HepG2 (cell line): Measurements from ENCODE around the gene ZNF445. TPM values are rescaled to one million over a fixed set of nuclear protein-coding genes. Genes with fewer than 3 reads are reported as not detected.

ENCODE experiments used
- DMAP1 ChIP-seq: IDR thresholded peaks from 2 replicates; pipeline ENCODE4 v1.6.1; 2016
- FOSL2 ChIP-seq: sonication (generic); formaldehyde crosslinking; IDR thresholded peaks from 2 replicates; pipeline ENCODE4 v1.4.0; 2020; ENCODE audit warnings: missing genetic modification reagents
- HNF4A ChIP-seq: sonication (generic); formaldehyde crosslinking; IDR thresholded peaks from 2 replicates; pipeline ENCODE4 v1.4.0; 2020; ENCODE audit warnings: missing genetic modification reagents
- NCOR1 ChIP-seq: fragments of 200-600 bp; sonication (generic); IDR thresholded peaks from 2 replicates; pipeline ENCODE4 v1.7.0; 2017; ENCODE audit warnings: antibody characterized with exemption, low read length, borderline replicate concordance
- NFAT5 ChIP-seq: sonication (generic); formaldehyde crosslinking; IDR thresholded peaks from 2 replicates; pipeline ENCODE4 v1.4.0; 2020; ENCODE audit warnings: missing genetic modification reagents
- NONO ChIP-seq, 2 experiments: fragments of 450-650 bp in 1 of 2; sonication (generic) in 1 of 2; formaldehyde crosslinking in 1 of 2; IDR thresholded peaks in 1 of 2; conservative IDR thresholded peaks in 1 of 2; 2 replicates each; pipeline versions ENCODE4 v1.6.1 to v1.8.0; 2017 to 2022; ENCODE audit warnings: mild to moderate bottlenecking in 1 of 2, missing genetic modification reagents in 1 of 2, moderate library complexity in 1 of 2
- NPAS2 ChIP-seq: sonication (generic); formaldehyde crosslinking; IDR thresholded peaks from 2 replicates; pipeline ENCODE4 v1.8.0; 2022; ENCODE audit warnings: mild to moderate bottlenecking, missing genetic modification reagents, borderline replicate concordance
- SKIL ChIP-seq: sonication (generic); formaldehyde crosslinking; IDR thresholded peaks from 2 replicates; pipeline ENCODE4 v1.8.0; 2022; ENCODE audit warnings: missing genetic modification reagents, mild to moderate bottlenecking, moderate library complexity, borderline replicate concordance
- SYNCRIP ChIP-seq: fragments of 200-400 bp; formaldehyde crosslinking; IDR thresholded peaks from 2 replicates; pipeline ENCODE4 v1.6.1; 2018; ENCODE audit warnings: mild to moderate bottlenecking, low read depth, low read length; ENCODE audit not compliant: insufficient read depth
- TBX2 ChIP-seq: sonication (generic); formaldehyde crosslinking; IDR thresholded peaks from 2 replicates; pipeline ENCODE4 v1.5.0; 2020; ENCODE audit warnings: missing genetic modification reagents, mild to moderate bottlenecking, borderline replicate concordance
- TFE3 ChIP-seq: IDR thresholded peaks from 2 replicates; pipeline ENCODE4 v1.6.1; 2016
- USF2 ChIP-seq, 2 experiments: sonication (generic) in 1 of 2; formaldehyde crosslinking in 1 of 2; IDR thresholded peaks; 2 replicates each; pipeline versions ENCODE4 v1.5.1 to v1.6.1; 2011 to 2020; ENCODE audit warnings: borderline replicate concordance in 1 of 2, low read depth in 1 of 2, low read length in 1 of 2, mild to moderate bottlenecking in 1 of 2, missing genetic modification reagents in 1 of 2, moderate library complexity in 1 of 2
- ZBTB42 ChIP-seq: sonication (generic); formaldehyde crosslinking; IDR thresholded peaks from 2 replicates; pipeline ENCODE4 v1.5.0; 2020; ENCODE audit warnings: mild to moderate bottlenecking, missing genetic modification reagents
- ZKSCAN5 ChIP-seq: sonication (generic); formaldehyde crosslinking; IDR thresholded peaks from 2 replicates; pipeline ENCODE4 v1.5.1; 2020; ENCODE audit warnings: mild to moderate bottlenecking, missing genetic modification reagents
- ZNF775 ChIP-seq: sonication (generic); formaldehyde crosslinking; IDR thresholded peaks from 2 replicates; pipeline ENCODE4 v1.4.0; 2020; ENCODE audit warnings: missing genetic modification reagents, mild to moderate bottlenecking, moderate library complexity, borderline replicate concordance
- ZNF800 ChIP-seq: sonication (generic); formaldehyde crosslinking; IDR thresholded peaks from 2 replicates; pipeline ENCODE4 v1.4.0; 2020; ENCODE audit warnings: missing genetic modification reagents
- polyA plus RNA-seq, 8 experiments: library from polyadenylated mRNA; depleted of rRNA in 3 of 8; stranded (reverse) in 7 of 8; unstranded in 1 of 8; fragments of >200 nt; fragmentation: Illumina TruSeq in 4 of 8; extraction: Trizol in 4 of 8; gene quantifications; 2 replicates each; pipeline versions ENCODE4 v1.2.1 to v1.2.3, GENCODE V29; 2011 to 2016; ENCODE audit warnings: low read depth in 4 of 8, missing spikeins in 1 of 8, mixed read lengths in 1 of 8; ENCODE audit not compliant: insufficient read depth in 1 of 8
- total RNA-seq, 5 experiments: library from RNA; depleted of rRNA; stranded (reverse); fragments of >200 nt; fragmentation: Illumina TruSeq; extraction: Trizol; gene quantifications; 2 replicates each; pipeline ENCODE4 v1.2.3, GENCODE V29; 2016; ENCODE audit warnings: low read depth in 1 of 5

The ZNF445 gene
- total and polyA plus RNA-seq, 2 of the 13 experiments (the other 11 are each of a cell fraction or from before 2014, with no cell fraction given) = 4.4 to 10.3 TPM

- TF ChIP-seq ZNF775 (CRISPR knock-in tag) (no peak), NONO (IDR thresholded peaks at IDR 0.05) (no peak), NONO (CRISPR knock-in tag; conservative IDR thresholded peaks at IDR 0.05) (0 out of 2 replicates have a peak, but pooled peaks have one; percentile 13), FOSL2 (CRISPR knock-in tag) (no peak), ZKSCAN5 (CRISPR knock-in tag) (no peak), NCOR1 (0 out of 2 replicates have a peak, but pooled peaks have one; percentile 8), NPAS2 (no peak), HNF4A (CRISPR knock-in tag) (peak; percentile 58), TBX2 (CRISPR knock-in tag) (peak; percentile 19; the same call in 1 of the 2 replicates), SKIL (CRISPR knock-in tag) (no peak), ZBTB42 (CRISPR knock-in tag) (no peak), TFE3 (CRISPR knock-in tag) (0 out of 2 replicates have a peak, but pooled peaks have one; percentile 12), DMAP1 (peak; percentile 31; the same call in 1 of the 2 replicates), USF2 (IDR thresholded peaks at IDR 0.05; ENCODE audit: low read depth, low read length) (no peak), USF2 (CRISPR knock-in tag; IDR thresholded peaks at IDR 0.05; ENCODE audit: borderline replicate concordance) (no peak), ZNF800 (no peak), NFAT5 (CRISPR knock-in tag) (no peak), SYNCRIP (no peak)
These were observed 33.7 kb upstream of the ZNF445 start (continued) for GRCh38 chr3:44511238-44511566.
